ENCODE results near the gene KRT14.
"Not testable (repeated sequence)": the region's sequence is repeated elsewhere in the genome, so short reads cannot be mapped to it uniquely, and the experiment has no call there.

KRT14 gene

GRCh38 chr17:41576740-41577139 lies 10.0 kb downstream of the KRT14 start:
- DNase-seq, result not testable (repeated sequence)

GRCh38 chr17:41575336-41575735 lies 11.4 kb downstream of the KRT14 start:
- DNase-seq, result no peak

GRCh38 chr17:41571561-41572434 lies 14.9 kb downstream of the KRT14 start, which contains the start of gene KRT9:
KRT9 (minus strand) TSS chr17:41572059; CDS start chr17:41571992, 67 bp downstream.
- DNase-seq, result no peak

GRCh38 chr17:41567317-41567716 lies 19.4 kb downstream of the KRT14 start:
- DNase-seq, result peak; percentile 8

- no peak for DNase-seq
Observed at GRCh38 chr17:41565338-41565737, 21.4 kb downstream of the KRT14 start.

GRCh38 chr17:41563607-41564170 lies 23.0 kb downstream of the KRT14 start:
- DNase-seq, result no peak

GRCh38 chr17:41561554-41561953 lies 25.1 kb downstream of the KRT14 start:
- DNase-seq, result no peak

- DNase-seq, result no peak
Observed at GRCh38 chr17:41559548-41559947, 27.1 kb downstream of the KRT14 start.

GRCh38 chr17:41556931-41557330 lies 29.8 kb downstream of the KRT14 start:
- DNase-seq, result no peak

- no peak for DNase-seq
Observed at GRCh38 chr17:41556306-41556705, 30.4 kb downstream of the KRT14 start.

- DNase-seq, result no peak
Observed at GRCh38 chr17:41555105-41555887, 31.4 kb downstream of the KRT14 start.

GRCh38 chr17:41553987-41554680 lies 32.6 kb downstream of the KRT14 start:
- DNase-seq, result no peak

- DNase-seq, result no peak
Observed at GRCh38 chr17:41553176-41553575, 33.5 kb downstream of the KRT14 start.

- no peak for DNase-seq
Observed at GRCh38 chr17:41552455-41552854, 34.2 kb downstream of the KRT14 start.

GRCh38 chr17:41551365-41551764 lies 35.3 kb downstream of the KRT14 start:
- no peak for DNase-seq

- DNase-seq, result no peak
Observed at GRCh38 chr17:41549596-41550039, 37.1 kb downstream of the KRT14 start.

- DNase-seq, result peak; percentile 85
Observed at GRCh38 chr17:41548844-41549595, 37.7 kb downstream of the KRT14 start.

GRCh38 chr17:41547921-41548843 lies 38.5 kb downstream of the KRT14 start:
- no peak for DNase-seq

- DNase-seq, result no peak
Observed at GRCh38 chr17:41547378-41547841, 39.3 kb downstream of the KRT14 start.

GRCh38 chr17:41546819-41547218 lies 39.9 kb downstream of the KRT14 start:
- no peak for DNase-seq

All from CD4-positive, alpha-beta T cell treated with Interleukin-10 for 1 hour (primary cell).